Endometrial microvascular endothelial cells (primary cell): Measurements from ENCODE around the gene ZBTB20. TPM values are rescaled to one million over a fixed set of nuclear protein-coding genes. Genes with fewer than 3 reads are reported as not detected.

Source experiments
- in situ Hi-C: cut with HindIII; loops from 2 replicates; pipeline ENCODE4 v1.10.0; 2017; ENCODE audit warnings: low sequenced_read_pairs, low pct_unique_long_range_greater_than_20kb; ENCODE audit errors: inconsistent ontology term
- total RNA-seq: library from RNA; depleted of rRNA; stranded (reverse); fragments of >200 nt; gene quantifications from one replicate; pipeline ENCODE4 v1.2.3, GENCODE V29; 2015; ENCODE audit errors: inconsistent ontology term

ZBTB20 gene
- total RNA-seq, 1 donor from 2014 or later: 6.2 TPM

- in situ Hi-C loops: no loop called here
Observed at GRCh38 chr3:114308377-114308776, 838.7 kb downstream of the ZBTB20 start.

- in situ Hi-C loops: no loop called here
Observed at GRCh38 chr3:114307832-114308231, 839.3 kb downstream of the ZBTB20 start.

GRCh38 chr3:114307222-114307830 lies 839.8 kb downstream of the ZBTB20 start:
- in situ Hi-C loops: no loop called here

GRCh38 chr3:114299941-114300624 lies 847.0 kb downstream of the ZBTB20 start:
- in situ Hi-C loops: no loop called here

GRCh38 chr3:114299421-114299820 lies 847.7 kb downstream of the ZBTB20 start:
- in situ Hi-C loops: no loop called here

- in situ Hi-C loops: no loop called here
Observed at GRCh38 chr3:114295946-114296345, 851.1 kb downstream of the ZBTB20 start.

- in situ Hi-C loops: no loop called here
Observed at GRCh38 chr3:114294940-114295480, 852.1 kb downstream of the ZBTB20 start.

GRCh38 chr3:114293838-114294535 lies 853.1 kb downstream of the ZBTB20 start, which contains the start of gene TIGIT:
TSS of gene TIGIT (plus strand) at chr3:114294028. CDS start at chr3:114294062, 34 bp downstream.
- in situ Hi-C loops: no loop called here

GRCh38 chr3:114290911-114291901 lies 855.9 kb downstream of the ZBTB20 start:
- in situ Hi-C loops: no loop called here

- in situ Hi-C loops: no loop called here
Observed at GRCh38 chr3:114286266-114286665, 860.8 kb downstream of the ZBTB20 start.

GRCh38 chr3:114285648-114286230 lies 861.3 kb downstream of the ZBTB20 start:
- in situ Hi-C loops: no loop called here

GRCh38 chr3:114284644-114285043 lies 862.4 kb downstream of the ZBTB20 start:
- in situ Hi-C loops: no loop called here
